ENCODE results near the gene ZNF425. TPM values are rescaled to one million over a fixed set of nuclear protein-coding genes. Genes with fewer than 3 reads are reported as not detected.

Gene ZNF425
- total and polyA plus RNA-seq, 9 of the 15 experiments (the other 6 are each of a cell fraction or from before 2014, with no cell fraction given): 0.03 to 0.89 (median 0.54) TPM

DNA sequence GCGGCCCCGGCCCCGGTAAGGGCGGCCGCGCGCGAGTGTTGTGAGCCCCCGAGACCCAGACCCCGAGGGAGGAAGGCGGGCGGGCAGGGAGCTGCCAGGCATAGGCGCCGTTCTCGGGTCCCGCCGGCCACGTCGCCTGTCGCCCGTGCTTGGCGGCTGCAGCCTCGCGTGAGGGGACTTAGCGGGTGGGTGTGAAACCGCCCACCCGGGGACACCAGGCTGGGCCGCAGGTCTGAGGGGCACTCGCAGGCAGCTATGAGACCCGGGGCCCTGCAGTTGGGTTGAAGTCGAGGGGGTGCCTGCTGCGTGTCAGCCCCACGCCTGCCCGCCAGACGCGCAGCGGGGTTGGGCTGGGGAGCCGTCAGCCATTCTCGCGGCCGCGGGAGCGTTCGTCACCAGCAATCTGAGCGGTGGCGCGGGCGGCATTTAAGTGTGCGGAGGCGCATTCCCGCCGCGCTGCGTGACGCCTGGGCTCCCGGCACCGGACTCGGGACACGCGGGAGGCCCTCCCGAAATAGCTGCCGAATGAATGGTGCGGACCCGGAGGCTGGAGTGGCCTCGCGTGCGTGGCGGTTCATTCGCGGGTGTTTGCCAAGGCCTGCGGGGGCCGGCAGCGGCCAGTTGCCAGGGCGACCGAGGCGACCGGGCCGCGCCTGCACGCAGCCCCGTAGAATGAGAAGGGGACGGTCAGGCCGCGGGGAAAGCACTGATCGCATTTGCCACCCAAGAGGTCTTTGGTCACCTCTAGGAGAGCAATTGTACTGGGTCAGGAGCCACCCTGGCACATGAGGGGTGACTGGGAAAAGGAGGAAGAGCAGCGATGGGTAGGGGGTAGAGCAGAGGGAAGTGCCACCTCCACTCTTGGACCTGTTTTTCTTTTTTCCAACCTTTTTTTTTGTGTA, 21.9 kb upstream of the ZNF425 start (continued):
- TF ChIP-seq, protein P1, sequence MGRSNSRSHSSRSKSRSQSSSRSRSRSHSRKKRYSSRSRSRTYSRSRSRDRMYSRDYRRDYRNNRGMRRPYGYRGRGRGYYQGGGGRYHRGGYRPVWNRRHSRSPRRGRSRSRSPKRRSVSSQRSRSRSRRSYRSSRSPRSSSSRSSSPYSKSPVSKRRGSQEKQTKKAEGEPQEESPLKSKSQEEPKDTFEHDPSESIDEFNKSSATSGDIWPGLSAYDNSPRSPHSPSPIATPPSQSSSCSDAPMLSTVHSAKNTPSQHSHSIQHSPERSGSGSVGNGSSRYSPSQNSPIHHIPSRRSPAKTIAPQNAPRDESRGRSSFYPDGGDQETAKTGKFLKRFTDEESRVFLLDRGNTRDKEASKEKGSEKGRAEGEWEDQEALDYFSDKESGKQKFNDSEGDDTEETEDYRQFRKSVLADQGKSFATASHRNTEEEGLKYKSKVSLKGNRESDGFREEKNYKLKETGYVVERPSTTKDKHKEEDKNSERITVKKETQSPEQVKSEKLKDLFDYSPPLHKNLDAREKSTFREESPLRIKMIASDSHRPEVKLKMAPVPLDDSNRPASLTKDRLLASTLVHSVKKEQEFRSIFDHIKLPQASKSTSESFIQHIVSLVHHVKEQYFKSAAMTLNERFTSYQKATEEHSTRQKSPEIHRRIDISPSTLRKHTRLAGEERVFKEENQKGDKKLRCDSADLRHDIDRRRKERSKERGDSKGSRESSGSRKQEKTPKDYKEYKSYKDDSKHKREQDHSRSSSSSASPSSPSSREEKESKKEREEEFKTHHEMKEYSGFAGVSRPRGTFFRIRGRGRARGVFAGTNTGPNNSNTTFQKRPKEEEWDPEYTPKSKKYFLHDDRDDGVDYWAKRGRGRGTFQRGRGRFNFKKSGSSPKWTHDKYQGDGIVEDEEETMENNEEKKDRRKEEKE (IDR thresholded peaks at IDR 0.05; ENCODE audit: borderline replicate concordance in 1 of 2, control insufficient read depth in 1 of 2, low read depth in 2 of 2, low read length in 1 of 2): no peak
- TF ChIP-seq NCOA6 (IDR thresholded peaks at IDR 0.05): no peak
- TF ChIP-seq, protein P2, sequence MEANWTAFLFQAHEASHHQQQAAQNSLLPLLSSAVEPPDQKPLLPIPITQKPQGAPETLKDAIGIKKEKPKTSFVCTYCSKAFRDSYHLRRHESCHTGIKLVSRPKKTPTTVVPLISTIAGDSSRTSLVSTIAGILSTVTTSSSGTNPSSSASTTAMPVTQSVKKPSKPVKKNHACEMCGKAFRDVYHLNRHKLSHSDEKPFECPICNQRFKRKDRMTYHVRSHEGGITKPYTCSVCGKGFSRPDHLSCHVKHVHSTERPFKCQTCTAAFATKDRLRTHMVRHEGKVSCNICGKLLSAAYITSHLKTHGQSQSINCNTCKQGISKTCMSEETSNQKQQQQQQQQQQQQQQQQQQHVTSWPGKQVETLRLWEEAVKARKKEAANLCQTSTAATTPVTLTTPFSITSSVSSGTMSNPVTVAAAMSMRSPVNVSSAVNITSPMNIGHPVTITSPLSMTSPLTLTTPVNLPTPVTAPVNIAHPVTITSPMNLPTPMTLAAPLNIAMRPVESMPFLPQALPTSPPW (CRISPR knock-in tag; IDR thresholded peaks at IDR 0.05): no peak
- no peak for TF ChIP-seq CAMTA2 (CRISPR knock-in tag; conservative IDR thresholded peaks at IDR 0.05)
- no peak for TF ChIP-seq NR2C2 (CRISPR knock-in tag; IDR thresholded peaks at IDR 0.05)
- TF ChIP-seq NR2C2 (tag; IDR thresholded peaks at IDR 0.05): no peak
- TF ChIP-seq ZNF253 (CRISPR knock-in tag; conservative IDR thresholded peaks at IDR 0.05): no peak
- peak; percentile 92 for TF ChIP-seq U2AF1 (optimal IDR thresholded peaks at IDR 0.05; ENCODE audit: low read depth, low read length)
- TF ChIP-seq XRCC5 (IDR thresholded peaks at IDR 0.05; ENCODE audit: low read depth, low read length): no peak
- TF ChIP-seq MTF1 (CRISPR knock-in tag; IDR thresholded peaks at IDR 0.05; ENCODE audit: borderline replicate concordance): no peak
- TF ChIP-seq LEF1 (IDR thresholded peaks at IDR 0.05): no peak
- TF ChIP-seq KLF10 (CRISPR knock-in tag; IDR thresholded peaks at IDR 0.05): no peak
- peak; percentile 70 for TF ChIP-seq HDAC2 (IDR thresholded peaks at IDR 0.05)
- TF ChIP-seq HLTF (IDR thresholded peaks at IDR 0.05): 0 out of 2 replicates have a peak, but pooled peaks have one; percentile 28
- TF ChIP-seq ZNF316 (IDR thresholded peaks at IDR 0.05): peak; percentile 61
- TF ChIP-seq, protein P3, sequence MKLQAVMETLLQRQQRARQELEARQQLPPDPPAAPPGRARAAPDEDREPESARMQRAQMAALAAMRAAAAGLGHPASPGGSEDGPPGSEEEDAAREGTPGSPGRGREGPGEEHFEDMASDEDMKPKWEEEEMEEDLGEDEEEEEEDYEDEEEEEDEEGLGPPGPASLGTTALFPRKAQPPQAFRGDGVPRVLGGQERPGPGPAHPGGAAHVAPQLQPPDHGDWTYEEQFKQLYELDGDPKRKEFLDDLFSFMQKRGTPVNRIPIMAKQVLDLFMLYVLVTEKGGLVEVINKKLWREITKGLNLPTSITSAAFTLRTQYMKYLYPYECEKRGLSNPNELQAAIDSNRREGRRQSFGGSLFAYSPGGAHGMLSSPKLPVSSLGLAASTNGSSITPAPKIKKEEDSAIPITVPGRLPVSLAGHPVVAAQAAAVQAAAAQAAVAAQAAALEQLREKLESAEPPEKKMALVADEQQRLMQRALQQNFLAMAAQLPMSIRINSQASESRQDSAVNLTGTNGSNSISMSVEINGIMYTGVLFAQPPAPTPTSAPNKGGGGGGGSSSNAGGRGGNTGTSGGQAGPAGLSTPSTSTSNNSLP (IDR thresholded peaks at IDR 0.05; ENCODE audit: borderline replicate concordance, low read depth, low read length): no peak
- TF ChIP-seq, protein P4, sequence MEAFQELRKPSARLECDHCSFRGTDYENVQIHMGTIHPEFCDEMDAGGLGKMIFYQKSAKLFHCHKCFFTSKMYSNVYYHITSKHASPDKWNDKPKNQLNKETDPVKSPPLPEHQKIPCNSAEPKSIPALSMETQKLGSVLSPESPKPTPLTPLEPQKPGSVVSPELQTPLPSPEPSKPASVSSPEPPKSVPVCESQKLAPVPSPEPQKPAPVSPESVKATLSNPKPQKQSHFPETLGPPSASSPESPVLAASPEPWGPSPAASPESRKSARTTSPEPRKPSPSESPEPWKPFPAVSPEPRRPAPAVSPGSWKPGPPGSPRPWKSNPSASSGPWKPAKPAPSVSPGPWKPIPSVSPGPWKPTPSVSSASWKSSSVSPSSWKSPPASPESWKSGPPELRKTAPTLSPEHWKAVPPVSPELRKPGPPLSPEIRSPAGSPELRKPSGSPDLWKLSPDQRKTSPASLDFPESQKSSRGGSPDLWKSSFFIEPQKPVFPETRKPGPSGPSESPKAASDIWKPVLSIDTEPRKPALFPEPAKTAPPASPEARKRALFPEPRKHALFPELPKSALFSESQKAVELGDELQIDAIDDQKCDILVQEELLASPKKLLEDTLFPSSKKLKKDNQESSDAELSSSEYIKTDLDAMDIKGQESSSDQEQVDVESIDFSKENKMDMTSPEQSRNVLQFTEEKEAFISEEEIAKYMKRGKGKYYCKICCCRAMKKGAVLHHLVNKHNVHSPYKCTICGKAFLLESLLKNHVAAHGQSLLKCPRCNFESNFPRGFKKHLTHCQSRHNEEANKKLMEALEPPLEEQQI (IDR thresholded peaks at IDR 0.05): no peak
- TF ChIP-seq NCOR1 (IDR thresholded peaks at IDR 0.05): no peak
- peak; percentile 73; the same call in 1 of the 2 replicates for TF ChIP-seq NR4A1 (CRISPR knock-in tag; IDR thresholded peaks at IDR 0.05)
- TF ChIP-seq NR4A1 (tag; IDR thresholded peaks at IDR 0.05): no peak
- TF ChIP-seq SMARCA4 (IDR thresholded peaks at IDR 0.05): no peak

All from K562 (cell line).